GM12801 (cell line): ENCODE measurements around the gene ELP1.

Source experiments
- TF ChIP-seq, protein P1 (sequence below): IDR thresholded peaks from one replicate; pipeline ENCODE4 v1.5.1; 2011; ENCODE audit warnings: control low read depth; ENCODE audit not compliant: insufficient read length; ENCODE audit errors: extremely low read depth

ELP1 gene

DNA sequence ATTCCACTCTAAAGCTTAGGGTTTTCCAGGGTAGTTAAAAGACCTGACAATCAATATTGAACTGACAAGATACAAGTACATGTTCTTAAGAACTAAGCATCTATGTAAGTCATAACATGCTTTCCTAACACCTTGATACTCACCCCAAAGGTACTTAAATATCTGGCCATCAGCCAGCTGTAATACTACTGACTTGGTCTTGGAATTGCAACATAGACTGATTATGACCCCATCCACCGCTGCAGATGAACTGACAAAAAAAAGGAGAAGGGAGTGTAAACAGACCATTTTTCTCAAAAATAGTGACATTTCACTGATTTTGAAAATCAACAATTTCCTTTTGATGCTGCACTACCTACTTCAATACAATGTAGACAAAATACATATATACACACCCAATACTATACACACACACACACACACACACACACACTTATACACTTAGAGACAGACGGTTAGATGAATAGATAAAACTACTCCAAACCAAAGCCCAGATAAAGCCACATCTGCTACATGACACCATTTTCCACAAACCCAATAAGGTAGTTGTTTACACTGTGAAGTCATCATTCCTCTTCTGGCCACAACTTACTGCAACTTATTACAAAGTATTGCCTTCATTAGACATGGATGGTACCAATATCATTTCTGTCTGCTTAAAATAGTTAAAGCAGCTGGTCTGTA, 30.4 kb downstream of the ELP1 start:
- TF ChIP-seq, protein P1, sequence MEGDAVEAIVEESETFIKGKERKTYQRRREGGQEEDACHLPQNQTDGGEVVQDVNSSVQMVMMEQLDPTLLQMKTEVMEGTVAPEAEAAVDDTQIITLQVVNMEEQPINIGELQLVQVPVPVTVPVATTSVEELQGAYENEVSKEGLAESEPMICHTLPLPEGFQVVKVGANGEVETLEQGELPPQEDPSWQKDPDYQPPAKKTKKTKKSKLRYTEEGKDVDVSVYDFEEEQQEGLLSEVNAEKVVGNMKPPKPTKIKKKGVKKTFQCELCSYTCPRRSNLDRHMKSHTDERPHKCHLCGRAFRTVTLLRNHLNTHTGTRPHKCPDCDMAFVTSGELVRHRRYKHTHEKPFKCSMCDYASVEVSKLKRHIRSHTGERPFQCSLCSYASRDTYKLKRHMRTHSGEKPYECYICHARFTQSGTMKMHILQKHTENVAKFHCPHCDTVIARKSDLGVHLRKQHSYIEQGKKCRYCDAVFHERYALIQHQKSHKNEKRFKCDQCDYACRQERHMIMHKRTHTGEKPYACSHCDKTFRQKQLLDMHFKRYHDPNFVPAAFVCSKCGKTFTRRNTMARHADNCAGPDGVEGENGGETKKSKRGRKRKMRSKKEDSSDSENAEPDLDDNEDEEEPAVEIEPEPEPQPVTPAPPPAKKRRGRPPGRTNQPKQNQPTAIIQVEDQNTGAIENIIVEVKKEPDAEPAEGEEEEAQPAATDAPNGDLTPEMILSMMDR: no peak

DNA sequence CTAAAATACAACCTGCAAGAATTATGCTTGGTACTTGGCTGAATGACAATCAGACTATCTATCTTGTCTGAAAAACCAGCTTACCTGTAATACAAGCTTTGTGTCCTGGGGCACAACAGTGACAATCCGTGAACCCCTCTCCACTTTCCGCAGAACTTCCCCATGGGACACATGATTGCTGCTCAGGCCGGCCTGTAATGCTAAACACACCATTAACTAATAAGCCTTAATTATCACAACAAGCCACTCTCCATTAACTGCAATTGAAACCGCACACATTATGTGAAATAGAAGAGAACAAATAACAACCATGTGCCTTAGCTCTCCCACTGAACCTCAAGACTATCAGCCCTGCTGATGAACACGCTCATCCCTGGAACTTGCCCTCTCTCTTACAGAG, 33.7 kb downstream of the ELP1 start:
- TF ChIP-seq, protein P1: no peak

DNA sequence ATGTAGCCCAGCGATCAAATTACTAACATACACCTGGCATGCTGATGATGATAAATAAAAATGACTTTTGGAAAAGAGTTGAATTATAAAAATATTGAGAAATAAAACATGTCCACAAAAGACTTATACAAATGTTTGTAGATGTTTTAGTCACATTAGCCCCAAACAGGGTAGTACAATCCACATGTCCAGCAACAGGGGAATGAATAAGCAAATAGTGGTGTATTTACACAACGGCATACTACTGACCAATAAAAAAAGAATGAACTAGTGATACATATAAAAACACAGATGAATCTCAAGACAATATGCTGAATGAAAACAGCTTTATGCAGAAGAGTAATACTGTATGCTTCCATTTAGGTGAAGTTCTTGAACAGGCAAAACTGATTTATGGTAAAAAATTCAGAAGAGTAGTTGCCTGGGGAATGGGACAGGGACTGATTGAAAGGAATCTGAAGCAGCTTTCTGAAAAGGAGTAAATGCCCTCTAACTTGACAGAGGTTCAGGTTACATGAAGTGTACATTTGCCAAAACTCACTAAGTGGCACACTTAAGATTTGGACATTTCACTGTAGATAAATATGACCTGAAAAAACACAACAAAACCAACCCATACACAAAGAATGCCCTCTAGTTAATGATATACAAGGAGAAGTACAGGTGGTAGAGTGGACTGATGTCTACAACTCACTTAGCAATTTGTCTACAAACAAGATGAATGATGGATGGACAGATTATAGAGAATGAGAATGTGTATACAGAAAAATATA, 36.4 kb downstream of the ELP1 start:
- TF ChIP-seq, protein P1: no peak

DNA sequence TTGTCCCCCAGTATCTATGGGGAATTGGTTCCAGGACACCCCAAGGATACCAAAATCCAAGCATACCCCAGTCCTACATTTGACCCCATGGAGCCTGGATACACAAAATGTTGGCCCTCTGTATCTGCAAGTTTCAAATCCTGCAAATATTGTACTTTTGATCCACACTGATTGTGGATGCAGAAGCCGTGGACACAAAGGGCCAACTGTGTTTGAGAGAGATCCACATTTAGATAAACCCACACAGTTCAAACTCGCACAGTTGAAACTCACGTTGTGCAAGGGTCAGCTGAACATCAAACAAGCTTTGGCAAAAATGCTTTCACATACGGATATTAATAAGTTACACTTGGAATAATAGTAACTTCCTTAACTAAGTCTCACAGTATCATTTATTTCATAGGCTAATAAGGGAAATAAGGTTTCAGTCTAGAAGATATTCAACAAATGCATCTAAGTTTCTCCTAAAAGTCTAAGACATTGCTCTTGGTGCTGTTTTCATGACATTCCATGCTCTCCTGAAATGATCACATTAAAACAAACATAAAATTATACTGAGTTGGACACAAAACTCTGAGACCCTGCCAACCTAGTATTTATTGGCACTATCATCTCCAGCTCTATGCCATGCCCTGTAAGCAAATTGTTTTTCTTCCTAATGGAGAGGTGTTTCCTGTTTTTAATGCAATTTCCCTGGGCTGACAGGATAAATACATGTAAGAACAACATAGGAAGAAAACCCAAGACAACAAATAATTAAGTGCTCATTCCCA, 39.5 kb downstream of the ELP1 start:
- TF ChIP-seq, protein P1: no peak

DNA sequence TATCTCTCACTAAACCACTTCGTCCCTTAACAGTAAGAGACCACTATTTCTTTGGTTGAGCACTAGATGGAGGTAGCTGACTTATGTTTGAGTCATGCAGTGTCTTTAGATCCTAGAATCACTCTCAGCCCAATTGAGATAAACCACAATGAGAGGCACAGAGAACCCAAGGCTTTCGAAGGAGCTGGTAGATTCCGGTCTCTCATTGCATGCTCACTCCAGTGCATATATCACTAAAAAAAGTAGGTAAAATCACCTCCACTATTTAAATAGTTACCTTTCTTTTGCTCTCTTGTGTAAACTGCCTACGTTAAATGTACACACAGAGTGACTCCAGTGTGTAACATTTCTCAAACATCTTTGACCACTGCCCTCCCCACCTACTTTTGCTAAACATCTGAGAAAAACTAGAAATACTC, 44.3 kb downstream of the ELP1 start:
- TF ChIP-seq, protein P1: no peak

DNA sequence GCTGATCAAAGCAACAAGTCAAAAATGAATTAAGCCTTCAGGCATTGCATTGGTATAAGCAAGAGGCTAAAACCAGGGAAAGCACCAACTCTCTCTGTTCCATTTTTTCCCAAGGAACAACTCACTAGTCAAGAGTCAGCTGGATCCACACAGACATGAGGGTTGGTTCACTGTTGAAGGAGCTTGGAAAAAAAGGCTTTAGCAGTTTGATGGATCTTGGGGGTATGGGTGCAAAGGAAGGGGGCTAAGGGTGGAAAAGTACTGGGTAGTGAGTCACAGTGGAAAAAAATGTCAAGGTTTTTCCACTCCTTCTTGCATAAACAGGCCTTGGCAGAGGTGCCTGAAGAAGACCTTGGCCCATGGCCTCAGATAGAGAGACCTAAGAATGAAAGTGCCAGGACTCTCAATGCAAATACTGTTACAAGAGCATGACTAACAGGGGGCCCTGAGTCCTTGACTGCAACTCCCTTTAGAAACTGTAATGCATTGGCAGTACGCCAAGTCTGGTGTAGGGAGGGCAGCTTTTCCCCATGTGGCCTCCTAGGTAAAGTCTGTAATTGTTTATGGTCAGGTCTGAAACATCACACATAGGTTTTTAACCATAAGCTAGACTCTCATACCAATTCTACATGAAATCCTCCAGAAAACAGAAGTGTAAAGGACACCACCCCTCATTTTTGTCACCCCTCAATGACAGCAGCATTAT, 48.1 kb downstream of the ELP1 start:
- TF ChIP-seq, protein P1: no peak

DNA sequence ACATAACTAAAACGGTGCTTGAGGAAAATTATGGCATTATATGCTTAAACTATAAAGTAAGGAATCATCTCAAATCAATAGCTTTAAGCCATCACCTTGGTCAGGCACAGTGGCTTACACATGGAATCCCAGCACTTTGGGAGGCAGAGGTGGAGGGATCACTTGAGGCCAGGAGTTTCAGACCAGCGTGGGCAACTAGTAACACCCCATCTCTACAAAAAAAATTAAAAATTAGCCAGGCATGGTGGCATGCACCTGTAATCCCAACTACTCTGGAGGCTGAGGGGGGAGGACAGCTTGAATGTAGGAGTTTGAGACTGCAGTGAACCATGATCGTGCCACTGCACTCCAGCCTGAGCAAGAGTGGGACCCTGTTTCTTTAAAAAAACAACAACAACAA, 49.2 kb downstream of the ELP1 start:
- TF ChIP-seq, protein P1: no peak
